ENCODE results near the gene SYMPK. TPM values are rescaled to one million over a fixed set of nuclear protein-coding genes. Genes with fewer than 3 reads are reported as not detected.

SYMPK gene
- total RNA-seq, 1 donor, result 42.0 TPM

DNA sequence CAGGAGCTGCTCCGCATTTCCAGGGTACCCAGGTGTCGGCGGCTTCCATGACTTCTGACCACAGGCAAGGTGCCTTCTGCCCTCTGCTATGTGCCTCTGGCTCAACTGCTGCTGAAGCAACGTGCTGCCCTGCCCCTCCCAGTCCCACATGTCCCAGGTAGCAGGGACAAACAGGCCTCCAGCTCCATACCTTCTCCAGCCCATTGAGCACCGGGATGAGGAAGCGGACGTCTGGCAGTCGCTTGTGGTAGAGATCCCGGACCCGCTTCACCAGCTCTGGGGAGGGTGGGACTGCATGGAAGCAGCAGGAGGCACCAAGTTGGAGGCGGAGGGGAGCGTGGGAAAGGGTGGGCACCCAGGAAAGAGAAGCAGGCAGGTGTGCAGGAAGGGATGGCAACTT, 39.8 kb downstream of the SYMPK start:
- DNase-seq (ENCODE audit: insufficient read length, low spot score, missing footprints), result peak; percentile 75
- Histone ChIP-seq H2AFZ (ENCODE audit: low read length) (no peak overlapping the region), H3K36me3 (ENCODE audit: insufficient read depth, low read length) (peaks cover 58% of the 10 kb centered on the region), H3K4me2 (ENCODE audit: insufficient read depth, low read length) (no peak overlapping the region), H3K27me3 (ENCODE audit: insufficient read depth, low read length) (no peaks in the 10 kb centered on the region), H4K20me1 (ENCODE audit: insufficient read depth, low read length) (no peaks in the 10 kb centered on the region), H3K4me3 (ENCODE audit: insufficient read depth, low read length) (no peak overlapping the region), H3K9me3 (ENCODE audit: low read depth, low read length) (no peaks in the 10 kb centered on the region), H3K79me2 (ENCODE audit: insufficient read depth, low read length) (no peaks in the 10 kb centered on the region), H3K4me1 (ENCODE audit: insufficient read depth, low read length) (no peaks in the 10 kb centered on the region), H3K27ac (ENCODE audit: low read depth, low read length) (no peak overlapping the region)
- TF ChIP-seq, protein P1, sequence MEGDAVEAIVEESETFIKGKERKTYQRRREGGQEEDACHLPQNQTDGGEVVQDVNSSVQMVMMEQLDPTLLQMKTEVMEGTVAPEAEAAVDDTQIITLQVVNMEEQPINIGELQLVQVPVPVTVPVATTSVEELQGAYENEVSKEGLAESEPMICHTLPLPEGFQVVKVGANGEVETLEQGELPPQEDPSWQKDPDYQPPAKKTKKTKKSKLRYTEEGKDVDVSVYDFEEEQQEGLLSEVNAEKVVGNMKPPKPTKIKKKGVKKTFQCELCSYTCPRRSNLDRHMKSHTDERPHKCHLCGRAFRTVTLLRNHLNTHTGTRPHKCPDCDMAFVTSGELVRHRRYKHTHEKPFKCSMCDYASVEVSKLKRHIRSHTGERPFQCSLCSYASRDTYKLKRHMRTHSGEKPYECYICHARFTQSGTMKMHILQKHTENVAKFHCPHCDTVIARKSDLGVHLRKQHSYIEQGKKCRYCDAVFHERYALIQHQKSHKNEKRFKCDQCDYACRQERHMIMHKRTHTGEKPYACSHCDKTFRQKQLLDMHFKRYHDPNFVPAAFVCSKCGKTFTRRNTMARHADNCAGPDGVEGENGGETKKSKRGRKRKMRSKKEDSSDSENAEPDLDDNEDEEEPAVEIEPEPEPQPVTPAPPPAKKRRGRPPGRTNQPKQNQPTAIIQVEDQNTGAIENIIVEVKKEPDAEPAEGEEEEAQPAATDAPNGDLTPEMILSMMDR (IDR thresholded peaks at IDR 0.05; ENCODE audit: extremely low read depth, low read depth, low read length), result no peak

DNA sequence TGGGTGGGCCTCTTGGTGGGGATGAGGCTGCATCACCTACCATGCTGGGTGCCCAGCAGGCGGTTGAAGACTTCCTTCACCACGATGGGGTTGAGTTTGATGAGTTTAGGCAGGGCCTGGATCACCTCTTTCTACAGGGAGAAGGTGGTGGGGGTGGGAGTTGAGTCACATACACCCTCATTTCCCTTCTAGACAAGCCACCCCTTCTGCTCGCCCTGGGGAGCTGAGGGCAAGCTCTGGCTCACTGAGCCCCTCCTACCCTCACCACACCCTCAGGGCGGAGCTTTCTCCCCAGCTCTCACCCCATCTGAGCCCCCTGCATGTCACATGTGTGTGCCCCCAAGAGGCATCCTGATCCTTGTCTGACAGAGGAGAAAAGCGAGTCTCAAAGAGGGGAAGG, 40.2 kb downstream of the SYMPK start:
- Histone ChIP-seq H3K27me3 (ENCODE audit: insufficient read depth, low read length) (no peaks in the 10 kb centered on the region), H3K79me2 (ENCODE audit: insufficient read depth, low read length) (no peaks in the 10 kb centered on the region), H3K4me2 (ENCODE audit: insufficient read depth, low read length) (no peak overlapping the region), H3K27ac (ENCODE audit: low read depth, low read length) (no peak overlapping the region), H4K20me1 (ENCODE audit: insufficient read depth, low read length) (no peaks in the 10 kb centered on the region), H3K9me3 (ENCODE audit: low read depth, low read length) (no peaks in the 10 kb centered on the region), H3K36me3 (ENCODE audit: insufficient read depth, low read length) (peaks cover 53% of the 10 kb centered on the region), H3K4me3 (ENCODE audit: insufficient read depth, low read length) (no peak overlapping the region), H2AFZ (ENCODE audit: low read length) (no peak overlapping the region), H3K4me1 (ENCODE audit: insufficient read depth, low read length) (no peaks in the 10 kb centered on the region)
- DNase-seq (ENCODE audit: insufficient read length, low spot score, missing footprints), result peak; percentile 88
- TF ChIP-seq, protein P1 (IDR thresholded peaks at IDR 0.05; ENCODE audit: extremely low read depth, low read depth, low read length), result no peak

DNA sequence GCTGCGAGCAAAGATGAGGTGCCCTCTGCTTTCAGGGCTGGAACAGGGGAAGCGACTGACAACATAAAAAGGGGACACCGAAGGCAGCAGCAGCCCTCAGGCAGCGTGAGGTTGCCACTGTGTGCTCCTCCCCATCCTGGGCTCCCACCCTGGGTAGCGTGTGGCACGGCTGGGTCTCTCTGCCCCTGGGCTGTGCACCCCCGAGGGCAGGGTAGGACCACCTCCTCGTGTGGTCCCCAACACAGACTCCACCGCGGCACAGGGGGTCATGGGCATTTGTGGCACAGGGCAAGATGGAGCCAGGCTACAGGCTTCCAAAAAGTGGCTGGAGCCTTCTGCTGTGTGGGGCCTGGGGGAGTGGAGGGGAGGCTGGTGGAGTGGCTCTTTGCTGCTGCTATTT, 41.4 kb downstream of the SYMPK start:
- peaks cover 3% of the 10 kb centered on the region for H4K20me1 ChIP-seq (ENCODE audit: insufficient read depth, low read length)
- DNase-seq (ENCODE audit: insufficient read length, low spot score, missing footprints), result no peak
- H3K4me2 ChIP-seq (ENCODE audit: insufficient read depth, low read length), result no peak overlapping the region
- no peaks in the 10 kb centered on the region for H3K9me3 ChIP-seq (ENCODE audit: low read depth, low read length)
- H3K27me3 ChIP-seq (ENCODE audit: insufficient read depth, low read length), result no peaks in the 10 kb centered on the region
- H3K4me1 ChIP-seq (ENCODE audit: insufficient read depth, low read length), result no peaks in the 10 kb centered on the region
- no peaks in the 10 kb centered on the region for H3K79me2 ChIP-seq (ENCODE audit: insufficient read depth, low read length)
- no peak overlapping the region for H3K4me3 ChIP-seq (ENCODE audit: insufficient read depth, low read length)
- H3K27ac ChIP-seq (ENCODE audit: low read depth, low read length), result no peak overlapping the region
- no peak overlapping the region for H2AFZ ChIP-seq (ENCODE audit: low read length)
- TF ChIP-seq, protein P1 (IDR thresholded peaks at IDR 0.05; ENCODE audit: extremely low read depth, low read depth, low read length), result no peak
- peaks cover 41% of the 10 kb centered on the region for H3K36me3 ChIP-seq (ENCODE audit: insufficient read depth, low read length)

DNA sequence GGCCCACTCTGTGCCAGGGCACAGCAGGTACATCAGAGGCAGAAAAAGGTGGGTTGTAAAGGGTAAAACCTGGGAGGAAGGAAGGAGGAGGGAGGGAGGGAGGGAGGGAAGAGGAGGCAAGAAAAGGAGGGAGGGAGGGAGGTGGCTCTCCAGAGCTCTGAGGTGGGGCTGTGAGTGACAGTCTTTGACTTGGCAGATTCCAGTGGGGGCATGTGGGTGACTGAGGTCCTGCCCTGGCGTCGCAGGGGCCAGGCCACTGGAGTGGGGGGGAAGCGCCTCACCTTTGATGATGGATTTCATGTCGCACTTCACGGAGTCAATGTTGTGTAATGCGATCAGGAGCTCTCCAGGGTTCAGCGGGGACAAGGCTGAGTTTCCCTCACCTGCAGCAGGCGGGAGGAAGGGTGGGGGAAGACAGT, 41.8 kb downstream of the SYMPK start:
- no peak overlapping the region for H3K4me2 ChIP-seq (ENCODE audit: insufficient read depth, low read length)
- H3K27ac ChIP-seq (ENCODE audit: low read depth, low read length), result no peak overlapping the region
- no peak overlapping the region for H3K4me3 ChIP-seq (ENCODE audit: insufficient read depth, low read length)
- TF ChIP-seq, protein P1 (IDR thresholded peaks at IDR 0.05; ENCODE audit: extremely low read depth, low read depth, low read length), result no peak
- H3K27me3 ChIP-seq (ENCODE audit: insufficient read depth, low read length), result no peaks in the 10 kb centered on the region
- H3K36me3 ChIP-seq (ENCODE audit: insufficient read depth, low read length), result peaks cover 40% of the 10 kb centered on the region
- H3K4me1 ChIP-seq (ENCODE audit: insufficient read depth, low read length), result no peaks in the 10 kb centered on the region
- H3K79me2 ChIP-seq (ENCODE audit: insufficient read depth, low read length), result no peaks in the 10 kb centered on the region
- peak; percentile 78 for DNase-seq (ENCODE audit: insufficient read length, low spot score, missing footprints)
- no peak overlapping the region for H2AFZ ChIP-seq (ENCODE audit: low read length)
- H3K9me3 ChIP-seq (ENCODE audit: low read depth, low read length), result no peaks in the 10 kb centered on the region
- peaks cover 3% of the 10 kb centered on the region for H4K20me1 ChIP-seq (ENCODE audit: insufficient read depth, low read length)
